LNCaP clone FGC (cell line): Measurements from ENCODE around the gene FOXK2.

Source experiments
- DNase-seq: peaks from one replicate; pipeline ENCODE4 v3.0.0-alpha.2; 2011; ENCODE audit warnings: low read depth
- H3K4me3 ChIP-seq: 2 replicates; pipeline ENCODE4 v1.5.1; 2011; ENCODE audit warnings: mild to moderate bottlenecking, low read depth, low read length, control low read depth
- TF ChIP-seq, protein P1 (sequence below): IDR thresholded peaks from 2 replicates; pipeline ENCODE4 v1.5.1; 2012; ENCODE audit warnings: mild to moderate bottlenecking; ENCODE audit not compliant: control insufficient read depth, insufficient read depth; ENCODE audit errors: extremely low read depth

The FOXK2 gene

DNA sequence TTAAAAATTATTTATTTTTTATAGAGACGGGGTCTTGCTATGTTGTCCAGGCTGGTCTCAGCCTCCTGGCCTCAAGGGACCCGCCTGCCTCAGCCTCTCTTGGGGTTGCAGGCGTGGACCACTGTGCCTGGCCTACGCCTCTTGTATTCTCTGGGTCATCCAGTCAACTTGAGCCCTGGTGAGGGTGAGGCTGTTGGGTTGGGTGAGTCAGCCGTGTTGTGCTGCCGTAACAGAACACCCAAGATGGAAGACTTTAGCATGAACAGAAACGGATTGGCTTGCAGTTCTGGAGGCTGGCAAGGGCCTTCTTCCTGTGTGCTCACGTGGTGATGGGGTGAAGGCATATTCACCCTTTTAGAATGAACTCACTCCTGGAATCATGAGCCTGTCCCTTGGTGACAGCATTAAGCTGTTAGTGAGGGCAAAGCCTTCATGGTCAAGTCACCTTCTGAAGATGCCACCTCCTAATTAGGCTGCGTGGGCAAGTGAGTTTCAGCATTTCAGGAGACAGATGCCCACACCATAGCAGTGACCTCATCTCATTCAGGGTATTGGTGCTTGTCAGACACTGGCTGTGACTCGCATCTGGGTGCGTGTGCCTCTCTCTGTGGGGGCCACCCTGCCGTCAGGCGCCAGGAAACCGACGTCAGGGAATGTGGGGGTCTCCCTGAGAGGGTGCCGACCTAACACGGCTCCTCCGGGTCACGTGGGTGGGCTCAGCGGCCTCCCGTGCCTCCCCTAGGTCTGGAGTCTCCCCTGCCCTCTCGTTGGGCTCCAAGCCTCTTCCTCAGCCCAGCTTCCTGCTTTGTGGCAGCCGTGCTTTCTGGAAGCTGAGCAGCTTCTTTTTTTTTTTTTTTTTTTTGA, 79.0 kb downstream of the FOXK2 start:
- no peak overlapping the region for H3K4me3 ChIP-seq
- TF ChIP-seq, protein P1, sequence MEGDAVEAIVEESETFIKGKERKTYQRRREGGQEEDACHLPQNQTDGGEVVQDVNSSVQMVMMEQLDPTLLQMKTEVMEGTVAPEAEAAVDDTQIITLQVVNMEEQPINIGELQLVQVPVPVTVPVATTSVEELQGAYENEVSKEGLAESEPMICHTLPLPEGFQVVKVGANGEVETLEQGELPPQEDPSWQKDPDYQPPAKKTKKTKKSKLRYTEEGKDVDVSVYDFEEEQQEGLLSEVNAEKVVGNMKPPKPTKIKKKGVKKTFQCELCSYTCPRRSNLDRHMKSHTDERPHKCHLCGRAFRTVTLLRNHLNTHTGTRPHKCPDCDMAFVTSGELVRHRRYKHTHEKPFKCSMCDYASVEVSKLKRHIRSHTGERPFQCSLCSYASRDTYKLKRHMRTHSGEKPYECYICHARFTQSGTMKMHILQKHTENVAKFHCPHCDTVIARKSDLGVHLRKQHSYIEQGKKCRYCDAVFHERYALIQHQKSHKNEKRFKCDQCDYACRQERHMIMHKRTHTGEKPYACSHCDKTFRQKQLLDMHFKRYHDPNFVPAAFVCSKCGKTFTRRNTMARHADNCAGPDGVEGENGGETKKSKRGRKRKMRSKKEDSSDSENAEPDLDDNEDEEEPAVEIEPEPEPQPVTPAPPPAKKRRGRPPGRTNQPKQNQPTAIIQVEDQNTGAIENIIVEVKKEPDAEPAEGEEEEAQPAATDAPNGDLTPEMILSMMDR: no peak
- DNase-seq: no peak

DNA sequence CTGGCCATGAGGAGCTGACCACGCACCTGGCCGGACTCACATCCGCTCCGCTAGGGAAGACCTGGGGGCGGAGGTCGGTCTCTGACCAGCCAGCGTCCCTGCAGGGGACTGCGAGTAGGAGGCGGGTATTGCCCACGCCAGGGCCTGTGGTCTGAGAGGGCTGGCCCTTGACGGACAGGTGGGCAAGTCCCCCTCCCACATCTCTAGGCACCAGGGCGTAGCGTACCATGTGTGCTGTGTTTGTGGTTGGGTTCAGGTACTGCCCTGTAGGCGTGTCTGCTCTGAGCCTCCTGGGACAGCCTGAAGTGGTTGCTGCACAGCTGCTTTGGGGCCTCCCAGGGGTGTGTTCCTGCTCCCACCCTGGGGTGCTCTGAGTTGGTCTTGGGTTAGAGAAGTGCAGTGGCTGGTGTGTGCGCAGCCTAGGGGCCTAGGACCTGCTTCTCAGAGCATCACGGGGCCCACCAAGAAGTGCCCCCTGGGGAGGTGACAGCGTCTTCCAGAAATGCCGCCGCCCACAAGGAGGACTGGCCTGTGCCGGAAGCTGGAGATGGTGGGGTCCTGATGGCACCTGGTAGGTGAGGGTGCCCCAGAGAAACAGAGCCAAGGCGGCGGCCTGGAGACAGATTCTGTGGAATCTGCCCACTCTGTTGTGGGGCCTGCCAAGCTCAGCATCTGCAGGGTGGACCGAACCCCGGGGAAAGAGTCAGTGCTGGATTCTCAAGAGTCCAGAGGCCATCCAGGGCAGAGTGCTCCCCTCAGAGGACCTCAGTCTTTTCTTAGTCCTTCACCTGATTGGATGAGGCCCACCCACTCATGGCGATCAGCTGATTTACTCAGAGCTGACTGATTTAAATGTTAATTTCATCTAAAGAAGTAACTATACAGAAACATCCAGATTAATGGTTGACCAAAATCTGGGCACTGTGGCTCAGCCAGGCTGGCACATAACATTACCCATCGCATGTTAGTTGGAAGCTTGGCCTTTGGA, 80.4 kb downstream of the FOXK2 start:
- DNase-seq: no peak
- TF ChIP-seq, protein P1: no peak
- no peak overlapping the region for H3K4me3 ChIP-seq

DNA sequence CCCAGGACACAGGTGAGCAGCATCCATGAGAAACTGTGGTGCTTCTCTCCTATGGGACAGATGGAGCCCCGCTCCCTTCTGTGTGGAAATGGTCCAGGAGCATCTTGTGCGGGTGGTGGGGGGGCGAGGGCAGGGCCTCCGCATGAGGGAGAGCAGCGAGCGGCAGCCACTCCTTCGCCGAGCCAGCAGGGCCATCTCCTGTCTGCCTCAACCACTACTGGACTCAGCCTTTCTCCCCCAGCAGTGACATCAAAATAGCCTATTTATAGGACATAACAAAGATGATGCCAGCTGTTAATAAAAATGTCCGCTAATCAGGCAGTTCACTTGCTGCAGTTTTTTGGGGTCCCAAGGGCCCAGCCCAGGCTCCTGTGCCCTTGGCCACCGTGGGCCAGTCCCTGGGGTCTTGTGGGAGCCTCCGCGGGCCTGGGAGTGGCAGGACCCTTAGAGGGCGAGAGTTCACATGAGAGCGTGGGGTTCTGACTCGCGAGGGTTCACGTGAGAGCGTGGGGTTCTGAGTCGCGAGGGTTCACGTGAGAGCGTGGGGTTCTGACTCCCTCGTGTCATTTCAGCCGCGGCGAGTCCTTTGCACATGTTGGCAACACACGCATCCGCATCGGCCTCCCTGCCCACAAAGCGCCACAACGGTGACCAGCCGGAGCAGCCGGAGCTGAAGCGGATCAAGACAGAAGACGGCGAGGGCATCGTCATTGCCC, 81.4 kb downstream of the FOXK2 start:
- no peak for DNase-seq
- TF ChIP-seq, protein P1: no peak
- no peak overlapping the region for H3K4me3 ChIP-seq

DNA sequence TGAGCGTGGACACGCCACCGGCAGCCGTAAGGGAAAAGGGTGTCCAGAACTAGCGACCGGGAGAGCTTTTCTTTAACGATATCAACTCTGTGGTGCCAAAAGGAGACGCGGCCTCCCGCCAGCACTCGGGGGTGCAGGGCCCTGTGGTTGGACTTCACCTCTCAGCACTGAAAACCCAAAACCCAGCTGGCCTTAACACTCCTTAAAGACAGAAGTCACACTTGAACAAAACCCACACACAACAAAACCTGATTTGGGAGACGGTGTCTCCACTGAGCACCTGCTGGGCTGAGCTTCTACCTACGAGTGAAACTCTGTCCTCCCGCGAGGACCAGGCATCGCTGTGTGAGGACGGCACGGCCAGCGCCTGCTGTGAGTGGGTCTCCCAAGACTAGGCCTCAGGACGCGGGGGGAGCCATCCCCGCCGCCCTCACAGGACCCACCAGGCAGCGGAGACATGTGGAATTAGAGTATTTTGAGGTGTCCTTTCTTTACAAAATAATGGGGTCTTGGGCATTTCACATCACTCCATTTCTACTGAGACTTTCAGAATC, 82.0 kb downstream of the FOXK2 start:
- no peak for DNase-seq
- TF ChIP-seq, protein P1: no peak

DNA sequence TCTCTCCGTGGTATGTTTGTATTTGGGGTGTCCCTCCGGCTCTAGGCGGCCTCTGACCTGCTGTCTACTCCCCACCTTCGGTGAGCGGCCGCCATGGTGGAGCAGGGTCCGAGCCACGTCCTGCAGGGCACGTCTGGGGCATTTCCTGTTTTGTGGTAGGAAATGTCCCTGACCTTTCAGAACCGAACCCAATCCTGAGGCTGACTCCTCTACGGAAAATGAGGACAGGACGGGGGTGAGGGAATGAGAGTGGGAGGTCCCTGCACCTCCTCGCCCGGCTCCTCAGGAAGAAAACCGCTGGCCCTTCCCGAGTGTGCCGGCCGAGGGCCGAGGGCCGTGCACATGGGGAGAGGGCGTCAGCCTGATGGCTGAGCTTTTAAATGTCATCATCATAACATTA, 83.0 kb downstream of the FOXK2 start:
- no peak for DNase-seq
- TF ChIP-seq, protein P1: no peak
- H3K4me3 ChIP-seq: no peak overlapping the region

More for the DNA sequence above, 82.0 kb downstream of the FOXK2 start:
- no peak overlapping the region for H3K4me3 ChIP-seq
